HG03558 (cell line): ENCODE results near the gene OR7A17.

ENCODE experiments used
- ATAC-seq: cut with Tn5 transposase; IDR thresholded peaks from one replicate; pipeline ENCODE4 v1.9.1; 2021; ENCODE audit warnings: moderate number of reproducible peaks; ENCODE audit not compliant: unreplicated experiment; ENCODE audit errors: extremely low read depth

The OR7A17 gene

GRCh38 chr19:14886032-14886431 is at the start of gene OR7A17:
Gene OR7A17 (minus strand): TSS chr19:14886132. CDS start chr19:14881355, 4,777 bp downstream.
- ATAC-seq, result no peak

GRCh38 chr19:14933506-14933905 is 47.6 kb upstream of the OR7A17 start:
- ATAC-seq, result no peak

- ATAC-seq, result no peak
Observed at GRCh38 chr19:14916848-14917247, 30.9 kb upstream of the OR7A17 start.

- no peak for ATAC-seq
Observed at GRCh38 chr19:14915116-14915515, 29.2 kb upstream of the OR7A17 start.

GRCh38 chr19:14906711-14907110 is 20.8 kb upstream of the OR7A17 start:
- ATAC-seq, result no peak

- ATAC-seq, result no peak
Observed at GRCh38 chr19:14901675-14902260, 15.8 kb upstream of the OR7A17 start.

GRCh38 chr19:14890643-14891379 is 4.9 kb upstream of the OR7A17 start:
- ATAC-seq, result no peak

- no peak for ATAC-seq
Observed at GRCh38 chr19:14889994-14890642, 4.2 kb upstream of the OR7A17 start.

GRCh38 chr19:14871619-14872230 is 14.2 kb downstream of the OR7A17 start:
- no peak for ATAC-seq

GRCh38 chr19:14868497-14868896 is 17.4 kb downstream of the OR7A17 start:
- ATAC-seq, result no peak

GRCh38 chr19:14848822-14849221 is 37.1 kb downstream of the OR7A17 start, which contains the start of gene OR7A10:
Gene OR7A10 (minus strand): TSS chr19:14848922. CDS start chr19:14841877, 7,045 bp downstream.
- no peak for ATAC-seq

- no peak for ATAC-seq
Observed at GRCh38 chr19:14843578-14843977, 42.4 kb downstream of the OR7A17 start.

GRCh38 chr19:14843169-14843568 is 42.8 kb downstream of the OR7A17 start:
- no peak for ATAC-seq

- no peak for ATAC-seq
Observed at GRCh38 chr19:14840206-14840605, 45.7 kb downstream of the OR7A17 start.

GRCh38 chr19:14837391-14837790 is 48.5 kb downstream of the OR7A17 start:
- ATAC-seq, result no peak

- ATAC-seq, result no peak
Observed at GRCh38 chr19:14835011-14835410, 50.9 kb downstream of the OR7A17 start, which contains the start of the genes OR7A5 and OR7C1. Gene OR7A5 (minus strand): TSS chr19:14835185. CDS start chr19:14828241, 6,944 bp downstream. Gene OR7C1 (minus strand): TSS chr19:14835185. CDS start chr19:14800136, 35,049 bp downstream.

- ATAC-seq, result no peak
Observed at GRCh38 chr19:14830702-14831101, 55.2 kb downstream of the OR7A17 start.
